NCI-H2171 treated with DMSO at 0.1 percent for 48 hours (cell line): Measurements from ENCODE around the gene UBE2H.
"Not testable (repeated sequence)": the region's sequence is repeated elsewhere in the genome, so short reads cannot be mapped to it uniquely, and the experiment has no call there.

Experiments
- DNase-seq: peaks from one replicate; lab custom pipeline; 2025; lab: John Stamatoyannopoulos, UW

The UBE2H gene

GRCh38 chr7:129823143-129823542 lies 129.6 kb downstream of the UBE2H start:
- DNase-seq = not testable (repeated sequence)

- DNase-seq = no peak
Observed at GRCh38 chr7:129821476-129821875, 131.3 kb downstream of the UBE2H start.

- no peak for DNase-seq
Observed at GRCh38 chr7:129816742-129817141, 136.0 kb downstream of the UBE2H start.

GRCh38 chr7:129807863-129808262 lies 144.9 kb downstream of the UBE2H start:
- no peak for DNase-seq

GRCh38 chr7:129804890-129805719 lies 147.7 kb downstream of the UBE2H start:
- no peak for DNase-seq

- DNase-seq = no peak
Observed at GRCh38 chr7:129804111-129804889, 148.5 kb downstream of the UBE2H start.

GRCh38 chr7:129803546-129804081 lies 149.1 kb downstream of the UBE2H start:
- no peak for DNase-seq

- DNase-seq = peak; percentile 23
Observed at GRCh38 chr7:129801882-129802281, 150.9 kb downstream of the UBE2H start.

GRCh38 chr7:129800901-129801300 lies 151.9 kb downstream of the UBE2H start:
- DNase-seq = no peak

- no peak for DNase-seq
Observed at GRCh38 chr7:129799350-129799955, 153.3 kb downstream of the UBE2H start.

- no peak for DNase-seq
Observed at GRCh38 chr7:129798616-129799349, 154.0 kb downstream of the UBE2H start.

- peak; percentile 86 for DNase-seq
Observed at GRCh38 chr7:129797214-129797789, 155.5 kb downstream of the UBE2H start.

- no peak for DNase-seq
Observed at GRCh38 chr7:129796186-129796775, 156.5 kb downstream of the UBE2H start.

GRCh38 chr7:129794461-129794860 lies 158.3 kb downstream of the UBE2H start:
- not testable (repeated sequence) for DNase-seq

- no peak for DNase-seq
Observed at GRCh38 chr7:129793506-129794310, 159.1 kb downstream of the UBE2H start.

GRCh38 chr7:129792721-129793120 lies 160.0 kb downstream of the UBE2H start:
- DNase-seq = no peak

- DNase-seq = no peak
Observed at GRCh38 chr7:129790136-129790535, 162.6 kb downstream of the UBE2H start.

GRCh38 chr7:129789652-129790051 lies 163.1 kb downstream of the UBE2H start:
- DNase-seq = peak; percentile 50

- no peak for DNase-seq
Observed at GRCh38 chr7:129789000-129789399, 163.8 kb downstream of the UBE2H start.
